Adrenal gland (tissue), 5 donors: ENCODE measurements around the gene MRAS.

Experiments
- POLR2A ChIP-seq, 2 donors: fragments of 450-650 bp; IDR thresholded peaks; one replicate each; pipeline ENCODE4 v1.6.1; 2017; ENCODE audit warnings: antibody characterized with exemption in 2 of 2, mild to moderate bottlenecking in 2 of 2, moderate library complexity in 1 of 2
- TF ChIP-seq, protein P1 (sequence below), 6 experiments: fragments of 450-650 bp in 4 of 6; fragments of 200-600 bp in 2 of 6; sonication (generic) in 1 of 6; IDR thresholded peaks; 1 replicate in 5 of 6; 2 replicates in 1 of 6; pipeline versions ENCODE4 v1.5.1 to v1.8.0; 2016 to 2021; ENCODE audit warnings: antibody characterized with exemption in 6 of 6, mild to moderate bottlenecking in 2 of 6, moderate library complexity in 1 of 6
- donor health status: DM: no; HTN: no; CAD: no.

GRCh38 chr3:138371070-138371965 is 22.9 kb downstream of the MRAS start:
- TF ChIP-seq POLR2A (IDR thresholded peaks at IDR 0.05), result no peak
- TF ChIP-seq, protein P1, sequence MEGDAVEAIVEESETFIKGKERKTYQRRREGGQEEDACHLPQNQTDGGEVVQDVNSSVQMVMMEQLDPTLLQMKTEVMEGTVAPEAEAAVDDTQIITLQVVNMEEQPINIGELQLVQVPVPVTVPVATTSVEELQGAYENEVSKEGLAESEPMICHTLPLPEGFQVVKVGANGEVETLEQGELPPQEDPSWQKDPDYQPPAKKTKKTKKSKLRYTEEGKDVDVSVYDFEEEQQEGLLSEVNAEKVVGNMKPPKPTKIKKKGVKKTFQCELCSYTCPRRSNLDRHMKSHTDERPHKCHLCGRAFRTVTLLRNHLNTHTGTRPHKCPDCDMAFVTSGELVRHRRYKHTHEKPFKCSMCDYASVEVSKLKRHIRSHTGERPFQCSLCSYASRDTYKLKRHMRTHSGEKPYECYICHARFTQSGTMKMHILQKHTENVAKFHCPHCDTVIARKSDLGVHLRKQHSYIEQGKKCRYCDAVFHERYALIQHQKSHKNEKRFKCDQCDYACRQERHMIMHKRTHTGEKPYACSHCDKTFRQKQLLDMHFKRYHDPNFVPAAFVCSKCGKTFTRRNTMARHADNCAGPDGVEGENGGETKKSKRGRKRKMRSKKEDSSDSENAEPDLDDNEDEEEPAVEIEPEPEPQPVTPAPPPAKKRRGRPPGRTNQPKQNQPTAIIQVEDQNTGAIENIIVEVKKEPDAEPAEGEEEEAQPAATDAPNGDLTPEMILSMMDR (IDR thresholded peaks at IDR 0.05), result no peak
